HEK293T (cell line): ENCODE measurements around the gene EBF3.

ENCODE experiments used
- CTCF ChIA-PET: fragments of 350-600 bp; formaldehyde crosslinking; extraction: SDS; loops from one replicate; lab custom pipeline; 2021; ENCODE audit warnings: antibody characterized with exemption, inconsistent platforms; lab: Yijun Ruan, JAX
- POLR2A ChIA-PET: fragments of 350-600 bp; formaldehyde crosslinking; extraction: SDS; loops from one replicate; lab custom pipeline; 2020; ENCODE audit warnings: antibody characterized with exemption, inconsistent platforms; lab: Yijun Ruan, JAX
- DNase-seq: peaks from one replicate; pipeline ENCODE4 v3.0.0; 2012; ENCODE audit warnings: mixed read lengths; ENCODE audit errors: extremely low spot score
- ARNT ChIP-seq: fragments of 450-650 bp; IDR thresholded peaks from 2 replicates; pipeline ENCODE4 v1.6.1; 2017; ENCODE audit warnings: mild to moderate bottlenecking
- BHLHE40 ChIP-seq: fragments of 450-650 bp; IDR thresholded peaks from 2 replicates; pipeline ENCODE4 v1.6.1; 2016; ENCODE audit warnings: mild to moderate bottlenecking, moderate library complexity, borderline replicate concordance
- CTBP1 ChIP-seq: fragments of 450-650 bp; IDR thresholded peaks from 2 replicates; pipeline ENCODE4 v1.6.1; 2016; ENCODE audit warnings: borderline replicate concordance
- ELF4 ChIP-seq: fragments of 450-650 bp; IDR thresholded peaks from 2 replicates; pipeline ENCODE4 v1.6.1; 2017; ENCODE audit warnings: antibody characterized with exemption
- FOXA1 ChIP-seq: fragments of 450-650 bp; IDR thresholded peaks from 2 replicates; pipeline ENCODE4 v1.6.1; 2016; ENCODE audit warnings: mild to moderate bottlenecking
- FOXK2 ChIP-seq: fragments of 450-650 bp; IDR thresholded peaks from 2 replicates; pipeline ENCODE4 v1.6.1; 2016; ENCODE audit warnings: mild to moderate bottlenecking
- FOXM1 ChIP-seq: fragments of 450-650 bp; IDR thresholded peaks from 2 replicates; pipeline ENCODE4 v1.6.1; 2017; ENCODE audit warnings: mild to moderate bottlenecking, borderline replicate concordance
- HDGF ChIP-seq: fragments of 450-650 bp; IDR thresholded peaks from 2 replicates; pipeline ENCODE4 v1.6.1; 2017; ENCODE audit warnings: antibody characterized with exemption, borderline replicate concordance
- L3MBTL2 ChIP-seq: fragments of 450-650 bp; conservative IDR thresholded peaks from 2 replicates; pipeline ENCODE4 v1.6.1; 2016; ENCODE audit warnings: mild to moderate bottlenecking
- LEF1 ChIP-seq: fragments of 450-650 bp; IDR thresholded peaks from 2 replicates; pipeline ENCODE4 v1.6.1; 2017; ENCODE audit warnings: mild to moderate bottlenecking, borderline replicate concordance
- NFRKB ChIP-seq: fragments of 450-650 bp; IDR thresholded peaks from 2 replicates; pipeline ENCODE4 v1.6.1; 2016; ENCODE audit warnings: mild to moderate bottlenecking, moderate library complexity
- SP1 ChIP-seq: fragments of 450-650 bp; IDR thresholded peaks from 2 replicates; pipeline ENCODE4 v1.6.1; 2017
- SUZ12 ChIP-seq: fragments of 450-650 bp; IDR thresholded peaks from 2 replicates; pipeline ENCODE4 v1.6.1; 2016; ENCODE audit warnings: mild to moderate bottlenecking
- TARDBP ChIP-seq: fragments of 450-650 bp; IDR thresholded peaks from 2 replicates; pipeline ENCODE4 v1.6.1; 2016
- ZNF384 ChIP-seq: fragments of 450-650 bp; IDR thresholded peaks from 2 replicates; pipeline ENCODE4 v1.6.1; 2016
- TF ChIP-seq, protein P1 (sequence below): fragments of 450-650 bp; IDR thresholded peaks from 2 replicates; pipeline ENCODE4 v1.6.1; 2016

EBF3 gene

DNA sequence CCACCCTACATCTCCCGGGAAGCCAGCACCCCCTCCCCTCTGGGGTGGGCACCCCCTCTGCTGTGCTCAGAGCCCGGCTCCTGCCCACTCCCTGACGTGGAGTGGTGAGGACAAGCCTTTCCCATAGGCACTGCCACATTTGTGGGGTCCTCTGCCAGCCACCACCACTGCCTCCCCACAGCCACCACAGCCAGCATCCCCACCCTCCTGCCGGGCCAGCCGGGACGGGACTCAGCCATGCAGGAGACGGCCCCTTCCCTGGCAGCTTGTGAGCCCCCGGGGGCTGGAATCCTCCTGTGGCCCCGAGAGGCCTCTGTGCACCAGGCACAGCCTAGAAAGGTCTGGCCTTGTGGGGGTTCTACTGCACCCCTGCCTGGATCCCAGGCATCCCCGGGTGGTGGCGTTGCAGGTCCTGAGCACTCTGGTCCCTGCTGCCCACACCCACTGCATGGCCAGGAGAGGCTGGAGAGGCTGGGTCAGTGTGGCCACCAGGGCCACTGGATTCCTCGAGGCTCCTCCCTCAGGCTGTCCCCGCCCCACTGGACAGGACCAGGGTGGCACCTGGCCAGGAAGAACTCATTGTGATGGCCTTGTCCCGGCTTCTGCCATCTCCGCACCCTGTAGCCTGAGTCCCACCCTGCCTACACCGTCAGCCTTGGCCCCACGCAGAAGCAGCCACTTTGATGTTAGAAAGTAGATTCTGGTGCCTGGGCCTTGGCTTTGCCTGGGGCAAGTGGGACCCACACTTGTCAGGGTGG is 148.0 kb downstream of the EBF3 start:
- ChIA-PET CTCF (no interaction called here), POLR2A (no interaction called here)

GRCh38 chr10:129814681-129815646 is 149.1 kb downstream of the EBF3 start:
- no peak for DNase-seq
- POLR2A ChIA-PET, result no interaction called here
- TF ChIP-seq SP1 (no peak), BHLHE40 (no peak), CTBP1 (no peak)
- CTCF ChIA-PET, result no interaction called here

More for the DNA sequence above, 148.0 kb downstream of the EBF3 start:
- no peak for TF ChIP-seq FOXA1
- no peak for TF ChIP-seq ARNT
- TF ChIP-seq, protein P1, sequence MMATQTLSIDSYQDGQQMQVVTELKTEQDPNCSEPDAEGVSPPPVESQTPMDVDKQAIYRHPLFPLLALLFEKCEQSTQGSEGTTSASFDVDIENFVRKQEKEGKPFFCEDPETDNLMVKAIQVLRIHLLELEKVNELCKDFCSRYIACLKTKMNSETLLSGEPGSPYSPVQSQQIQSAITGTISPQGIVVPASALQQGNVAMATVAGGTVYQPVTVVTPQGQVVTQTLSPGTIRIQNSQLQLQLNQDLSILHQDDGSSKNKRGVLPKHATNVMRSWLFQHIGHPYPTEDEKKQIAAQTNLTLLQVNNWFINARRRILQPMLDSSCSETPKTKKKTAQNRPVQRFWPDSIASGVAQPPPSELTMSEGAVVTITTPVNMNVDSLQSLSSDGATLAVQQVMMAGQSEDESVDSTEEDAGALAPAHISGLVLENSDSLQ, result no peak
- no peak for TF ChIP-seq TARDBP
- TF ChIP-seq SUZ12, result no peak
- TF ChIP-seq L3MBTL2, result no peak
- TF ChIP-seq CTBP1, result no peak
- TF ChIP-seq SP1, result no peak
- TF ChIP-seq ZNF384, result no peak
- TF ChIP-seq LEF1, result no peak
- no peak for TF ChIP-seq BHLHE40
- DNase-seq, result no peak

GRCh38 chr10:129812398-129812797 is 151.7 kb downstream of the EBF3 start:
- no peak for DNase-seq
- POLR2A ChIA-PET, result no interaction called here
- CTCF ChIA-PET, result no interaction called here
- no peak for TF ChIP-seq SP1
- TF ChIP-seq ZNF384, result no peak
- TF ChIP-seq TARDBP, result no peak

DNA sequence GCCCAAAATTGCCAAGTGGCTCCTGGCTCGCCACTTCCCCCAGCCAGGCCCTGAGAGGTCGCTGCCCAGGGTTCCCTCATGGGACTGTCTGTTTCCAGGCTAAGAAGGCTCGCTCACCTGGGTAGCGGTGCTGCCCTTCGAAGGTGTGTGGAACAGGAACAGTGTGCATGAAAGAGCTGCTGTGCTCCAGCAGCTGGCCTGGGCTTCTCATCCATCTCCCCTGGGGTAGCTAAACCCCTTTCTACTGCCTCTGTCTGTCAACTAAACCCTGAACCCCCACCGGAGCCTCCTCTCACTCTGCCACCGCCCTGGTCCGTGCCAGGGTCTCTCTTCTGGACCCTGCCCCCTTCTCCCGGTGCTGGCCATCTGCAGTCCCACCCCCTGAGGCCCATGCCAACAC is 152.9 kb downstream of the EBF3 start:
- CTCF ChIA-PET, result no interaction called here

DNA sequence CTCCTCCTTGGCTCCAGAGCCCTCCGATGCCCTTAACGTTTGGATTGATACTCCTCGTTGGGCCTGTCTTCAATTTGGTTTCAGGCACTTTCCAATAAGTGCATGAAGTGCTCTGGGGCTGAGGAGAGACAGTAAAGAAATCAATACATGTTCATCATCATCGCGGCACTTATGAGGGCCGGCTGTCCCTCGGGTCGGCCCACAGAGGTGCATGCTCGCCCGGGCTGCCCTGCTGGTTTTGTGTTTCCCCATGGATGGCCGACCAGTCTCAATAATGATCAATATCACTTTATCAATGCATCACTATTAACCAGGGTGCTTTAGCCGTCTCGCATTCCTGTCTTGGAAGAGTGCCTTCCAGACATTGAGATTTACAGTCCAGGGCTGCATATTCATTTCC is 154.2 kb downstream of the EBF3 start:
- no peak for DNase-seq
- CTCF ChIA-PET, result no interaction called here
- POLR2A ChIA-PET, result no interaction called here
- TF ChIP-seq SP1 (no peak), CTBP1 (no peak), FOXA1 (no peak), ARNT (no peak), BHLHE40 (no peak)

More for the DNA sequence above, 152.9 kb downstream of the EBF3 start:
- DNase-seq, result no peak
- no peak for TF ChIP-seq FOXM1
- TF ChIP-seq SP1, result no peak
- no peak for TF ChIP-seq HDGF
- no peak for TF ChIP-seq TARDBP
- no peak for TF ChIP-seq FOXA1
- TF ChIP-seq, protein P1, result no peak
- no peak for TF ChIP-seq FOXK2
- TF ChIP-seq ARNT, result no peak
- no peak for TF ChIP-seq BHLHE40
- TF ChIP-seq NFRKB, result no peak
- no peak for TF ChIP-seq LEF1
- TF ChIP-seq ZNF384, result no peak
- no peak for TF ChIP-seq ELF4
- TF ChIP-seq SUZ12, result no peak
- TF ChIP-seq CTBP1, result no peak
- POLR2A ChIA-PET, result no interaction called here

DNA sequence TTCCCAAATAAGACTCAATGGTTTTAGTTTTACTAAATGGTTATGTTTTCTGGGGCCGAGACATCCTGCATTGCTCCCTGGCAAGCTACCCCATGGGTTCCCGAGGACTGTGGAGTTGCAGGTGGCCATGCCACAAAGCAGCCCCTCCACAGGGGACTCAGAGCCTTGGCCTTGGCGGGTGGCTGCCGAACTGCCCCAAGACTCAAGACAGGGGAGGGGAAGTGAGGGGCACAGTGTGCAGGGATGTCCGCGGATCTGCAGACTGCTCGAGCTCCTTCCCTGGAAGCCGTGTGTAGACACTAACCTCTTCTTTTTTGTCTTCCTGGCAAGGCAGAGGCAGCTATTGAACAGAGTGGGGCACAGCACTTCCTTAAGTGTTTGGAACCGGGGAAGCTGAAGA is 154.6 kb downstream of the EBF3 start:
- POLR2A ChIA-PET, result no interaction called here
- DNase-seq, result no peak
- CTCF ChIA-PET, result no interaction called here
- TF ChIP-seq FOXM1, result no peak
- no peak for TF ChIP-seq ARNT
- no peak for TF ChIP-seq L3MBTL2
- TF ChIP-seq HDGF, result no peak
- no peak for TF ChIP-seq NFRKB
- TF ChIP-seq CTBP1, result no peak
- TF ChIP-seq ZNF384, result no peak
- TF ChIP-seq LEF1, result no peak

DNA sequence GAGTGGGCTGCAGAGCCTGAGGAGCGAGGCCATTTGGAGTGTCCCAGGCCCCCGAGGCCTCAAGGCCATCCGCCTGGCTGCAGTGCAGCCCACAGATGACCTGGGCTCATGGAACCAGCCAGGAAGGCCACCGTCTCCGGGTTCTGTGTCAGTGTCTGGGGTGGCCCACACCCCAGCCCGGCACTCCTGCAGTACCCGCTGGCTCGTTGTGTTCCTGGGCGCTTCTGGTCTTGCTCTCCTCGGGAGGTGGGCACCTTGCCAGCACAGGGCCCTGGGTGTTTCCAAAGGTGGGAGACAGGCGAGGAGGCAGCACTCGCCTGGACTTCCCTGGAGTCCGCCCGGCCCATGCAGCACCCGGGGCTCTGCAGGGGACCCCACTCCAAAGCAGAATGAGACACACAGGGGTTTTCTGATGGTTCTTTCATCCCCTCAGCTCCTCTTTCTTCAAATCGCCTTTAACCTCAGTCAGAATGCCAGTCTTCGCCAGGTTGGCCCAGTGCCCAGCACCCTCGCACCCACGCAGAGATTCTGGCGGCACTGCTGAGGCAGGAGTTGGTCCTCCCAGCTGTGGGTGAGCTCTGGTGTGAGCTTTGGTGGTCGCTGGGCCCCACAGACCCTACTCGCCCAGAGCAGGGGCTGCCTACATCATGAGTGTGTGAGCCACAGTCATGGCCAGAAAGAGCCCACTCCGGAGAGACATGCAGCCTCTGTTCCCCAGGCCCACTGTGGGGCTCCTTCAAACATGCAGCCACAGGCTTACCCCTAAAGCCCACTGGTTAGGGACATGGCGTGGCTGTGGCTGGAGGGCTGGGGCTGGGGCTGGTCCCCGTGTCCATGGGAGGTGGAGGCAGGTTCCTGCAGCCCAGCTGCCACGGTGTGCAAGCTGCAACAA is 155.7 kb downstream of the EBF3 start:
- CTCF ChIA-PET, result no interaction called here
- TF ChIP-seq FOXK2, result no peak
- no peak for TF ChIP-seq SP1
- no peak for TF ChIP-seq FOXM1
- TF ChIP-seq ARNT, result no peak
- TF ChIP-seq CTBP1, result no peak
- no peak for TF ChIP-seq HDGF
- TF ChIP-seq SUZ12, result no peak
- TF ChIP-seq TARDBP, result no peak
- POLR2A ChIA-PET, result no interaction called here
- no peak for DNase-seq
